Nephron (organoid): ENCODE measurements around the gene SLC11A2.
A peak's percentile ranks its signal among the peaks of the same experiment; 100 is the strongest.

Experiments used
- H3K27ac Mint-ChIP-seq, 3 experiments: 2 replicates each; pipeline ENCODE4 v1.8.0; 2020; ENCODE audit warnings: mixed read lengths in 3 of 3, mild to moderate bottlenecking in 2 of 3, moderate library complexity in 1 of 3
- H3K27me3 Mint-ChIP-seq: 2 replicates; pipeline ENCODE4 v1.8.0; 2021; ENCODE audit warnings: low read depth, mild to moderate bottlenecking, moderate library complexity, mixed read lengths
- H3K36me3 Mint-ChIP-seq: 2 replicates; pipeline ENCODE4 v1.8.0; 2020; ENCODE audit warnings: low read depth, mixed read lengths
- H3K4me1 Mint-ChIP-seq: 2 replicates; pipeline ENCODE4 v1.8.0; 2020; ENCODE audit warnings: mixed read lengths
- H3K4me3 Mint-ChIP-seq, 3 experiments: 2 replicates each; pipeline ENCODE4 v1.8.0; 2020; ENCODE audit warnings: mild to moderate bottlenecking in 3 of 3, mixed read lengths in 3 of 3, moderate library complexity in 2 of 3
- H3K9me3 Mint-ChIP-seq: 2 replicates; pipeline ENCODE4 v1.8.0; 2020; ENCODE audit warnings: mixed read lengths
- CTCF ChIP-seq, 3 experiments: fragments of 200-600 bp; sonication (generic); IDR thresholded peaks; one replicate each; pipeline ENCODE4 v1.5.0; 2021; ENCODE audit warnings: antibody characterized with exemption in 3 of 3; ENCODE audit not compliant: unreplicated experiment in 3 of 3

The SLC11A2 gene

DNA sequence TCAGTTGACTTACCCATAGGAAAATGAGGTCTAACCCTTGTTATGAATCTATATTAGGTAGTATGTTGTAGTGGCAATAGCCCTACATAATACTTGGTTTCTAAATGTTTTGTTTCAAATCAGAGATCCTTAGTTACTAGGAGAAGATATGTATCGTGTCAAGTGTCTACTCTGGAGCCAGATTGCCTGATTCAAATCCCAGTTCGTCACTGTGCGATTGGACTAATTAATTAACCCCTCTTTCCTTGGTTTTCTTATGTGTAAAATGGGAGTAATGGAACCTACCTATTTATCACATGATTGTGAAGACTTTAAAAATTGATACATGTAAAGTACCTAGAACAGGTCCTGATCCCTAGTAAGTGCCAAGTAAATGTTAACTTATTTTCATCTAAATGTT, 23.3 kb upstream of the SLC11A2 start:
- H3K4me3 Mint-ChIP-seq: peak overlapping the region; percentile 92 to 97 (median 95)
- peak overlapping the region; percentile 57 to 95 (median 91) for H3K27ac Mint-ChIP-seq
- peaks cover 18% of the 10 kb centered on the region for H3K36me3 Mint-ChIP-seq
- TF ChIP-seq CTCF (IDR thresholded peaks at IDR 0.05; ENCODE audit: unreplicated experiment in 3 of 3): no peak
- peaks cover 18% of the 10 kb centered on the region for H3K4me1 Mint-ChIP-seq
- H3K27me3 Mint-ChIP-seq: no peaks in the 10 kb centered on the region
- H3K9me3 Mint-ChIP-seq: no peaks in the 10 kb centered on the region

- Mint-ChIP-seq H3K27ac (peak overlapping the region; percentile 91 to 95 (median 95)), H3K27me3 (no peaks in the 10 kb centered on the region), H3K9me3 (no peaks in the 10 kb centered on the region), H3K4me1 (peaks cover 18% of the 10 kb centered on the region), H3K4me3 (peak overlapping the region; percentile 92 to 97 (median 95)), H3K36me3 (peaks cover 10% of the 10 kb centered on the region)
- TF ChIP-seq CTCF (IDR thresholded peaks at IDR 0.05; ENCODE audit: unreplicated experiment in 3 of 3): no peak
These were observed 22.6 kb upstream of the SLC11A2 start for GRCh38 chr12:51048661-51049251.

- Mint-ChIP-seq H3K4me1 (peaks cover 18% of the 10 kb centered on the region), H3K36me3 (peaks cover 6% of the 10 kb centered on the region), H3K9me3 (no peaks in the 10 kb centered on the region), H3K27me3 (no peaks in the 10 kb centered on the region), H3K27ac (peak within 1 kb of the TSS; percentile 91 to 95 (median 95)), H3K4me3 (peak within 1 kb of the TSS; percentile 92 to 97 (median 95))
- TF ChIP-seq CTCF (IDR thresholded peaks at IDR 0.05; ENCODE audit: unreplicated experiment in 3 of 3): peak; percentile 95 to 98 (median 97)
These were observed 21.7 kb upstream of the SLC11A2 start, which contains the start of gene LETMD1 for GRCh38 chr12:51047655-51048540. TSS of gene LETMD1 (plus strand) at chr12:51048327. CDS start at chr12:51048357, 30 bp downstream.

DNA sequence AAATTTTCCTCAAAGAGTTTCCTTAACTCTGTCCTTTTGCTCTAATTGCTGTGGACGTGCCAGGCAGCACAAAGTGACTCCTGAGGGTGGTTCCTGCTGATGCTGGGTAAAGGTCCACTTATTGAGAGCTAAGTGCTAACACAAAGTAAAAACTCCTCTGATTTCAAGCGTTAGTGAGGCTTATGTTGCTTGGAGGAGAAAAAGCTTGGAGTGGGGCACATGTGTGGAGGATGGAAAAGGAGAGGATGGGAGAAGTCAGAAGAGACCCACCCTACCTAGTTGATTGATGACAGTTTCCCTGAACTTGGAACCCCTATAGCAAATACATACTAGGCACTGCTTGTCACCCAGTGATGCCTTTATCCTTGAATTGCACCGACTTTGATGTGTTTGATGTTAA, 10.1 kb upstream of the SLC11A2 start:
- H3K4me1 Mint-ChIP-seq: no peaks in the 10 kb centered on the region
- no peak overlapping the region for H3K4me3 Mint-ChIP-seq
- no peaks in the 10 kb centered on the region for H3K36me3 Mint-ChIP-seq
- no peaks in the 10 kb centered on the region for H3K9me3 Mint-ChIP-seq
- H3K27me3 Mint-ChIP-seq: no peaks in the 10 kb centered on the region
- no peak overlapping the region for H3K27ac Mint-ChIP-seq
- TF ChIP-seq CTCF (IDR thresholded peaks at IDR 0.05; ENCODE audit: unreplicated experiment in 3 of 3): no peak

DNA sequence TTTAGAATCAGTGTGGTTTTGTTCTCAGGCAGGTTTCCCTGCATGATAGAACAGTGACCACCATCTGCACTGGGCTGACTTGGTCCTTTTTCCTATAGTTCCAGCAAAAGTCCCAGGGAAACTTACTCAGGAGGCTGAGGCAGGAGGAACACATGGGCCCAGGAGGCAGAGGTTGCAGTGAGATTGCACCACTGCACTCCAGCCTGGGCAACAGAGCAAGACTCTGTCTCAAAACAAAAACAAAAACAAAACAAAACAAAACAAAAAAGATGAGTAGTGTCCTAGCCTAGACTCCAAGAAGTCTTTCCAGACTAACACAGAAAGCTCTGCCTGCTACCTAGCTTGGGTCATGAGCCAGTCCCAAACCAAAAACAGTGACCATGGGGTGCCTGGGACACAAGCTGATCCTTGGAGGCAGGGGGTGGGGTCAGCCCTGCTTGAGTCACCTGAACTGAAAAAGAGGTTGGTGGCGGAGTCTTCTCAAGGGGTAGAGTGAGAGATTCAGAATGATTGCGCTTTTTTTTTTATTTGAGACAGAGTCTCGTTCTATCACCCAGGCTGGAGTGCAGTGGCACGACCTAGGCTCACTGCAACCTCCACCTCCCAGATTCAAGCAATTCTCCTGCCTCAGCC, 7.4 kb upstream of the SLC11A2 start:
- no peaks in the 10 kb centered on the region for H3K9me3 Mint-ChIP-seq
- no peak overlapping the region for H3K27ac Mint-ChIP-seq
- H3K4me3 Mint-ChIP-seq: no peak overlapping the region
- no peaks in the 10 kb centered on the region for H3K36me3 Mint-ChIP-seq
- no peak for TF ChIP-seq CTCF (IDR thresholded peaks at IDR 0.05; ENCODE audit: unreplicated experiment in 3 of 3)
- no peaks in the 10 kb centered on the region for H3K4me1 Mint-ChIP-seq
- no peaks in the 10 kb centered on the region for H3K27me3 Mint-ChIP-seq
